NOMO-1 (cell line): Measurements from ENCODE around the gene CST9L.
"Not testable (repeated sequence)": the region's sequence is repeated elsewhere in the genome, so short reads cannot be mapped to it uniquely, and the experiment has no call there.

Experiments
- DNase-seq, 2 experiments: peaks; one replicate each; lab custom pipeline; 2025; ENCODE audit not compliant: unreplicated experiment in 2 of 2; lab: John Stamatoyannopoulos, UW

Gene CST9L

DNA sequence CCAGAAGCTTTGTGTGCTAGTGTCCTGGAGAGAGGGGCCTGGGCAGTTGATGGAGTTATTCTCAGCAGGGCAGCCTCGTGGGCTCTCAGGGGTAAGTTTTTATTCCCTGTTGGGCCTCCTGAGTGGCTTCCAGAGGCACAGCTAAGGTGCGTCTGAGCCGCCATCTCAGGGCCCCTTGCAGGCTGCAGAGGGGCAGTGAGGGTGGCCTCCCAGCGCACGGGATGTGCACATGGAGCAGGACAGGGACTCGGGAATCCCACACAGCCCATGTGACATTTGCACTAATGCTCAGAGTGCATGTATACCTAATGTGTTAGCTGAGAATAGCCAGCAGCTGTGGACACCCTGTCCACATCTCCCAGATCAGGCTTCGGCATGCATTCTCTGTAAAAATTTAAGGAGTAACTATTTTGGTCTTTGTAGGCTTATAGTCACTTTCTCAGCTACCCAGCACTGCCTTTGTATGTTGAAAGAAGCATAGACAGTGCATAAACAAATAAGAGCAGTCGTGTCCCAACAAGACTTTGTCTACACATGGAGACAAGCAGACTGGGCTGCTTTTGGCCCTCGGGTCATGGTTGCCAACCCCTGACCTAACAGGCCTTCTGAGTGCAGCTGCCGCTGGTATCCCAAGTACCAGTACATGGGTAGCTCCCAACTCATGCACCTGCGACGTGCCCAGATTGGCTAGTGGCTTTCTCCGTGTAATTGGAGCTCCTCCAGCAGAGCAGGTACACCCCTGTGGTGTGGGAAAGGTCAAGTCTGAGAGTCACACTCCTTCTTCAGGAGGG lies 18.6 kb upstream of the CST9L start:
- DNase-seq: no peak

DNA sequence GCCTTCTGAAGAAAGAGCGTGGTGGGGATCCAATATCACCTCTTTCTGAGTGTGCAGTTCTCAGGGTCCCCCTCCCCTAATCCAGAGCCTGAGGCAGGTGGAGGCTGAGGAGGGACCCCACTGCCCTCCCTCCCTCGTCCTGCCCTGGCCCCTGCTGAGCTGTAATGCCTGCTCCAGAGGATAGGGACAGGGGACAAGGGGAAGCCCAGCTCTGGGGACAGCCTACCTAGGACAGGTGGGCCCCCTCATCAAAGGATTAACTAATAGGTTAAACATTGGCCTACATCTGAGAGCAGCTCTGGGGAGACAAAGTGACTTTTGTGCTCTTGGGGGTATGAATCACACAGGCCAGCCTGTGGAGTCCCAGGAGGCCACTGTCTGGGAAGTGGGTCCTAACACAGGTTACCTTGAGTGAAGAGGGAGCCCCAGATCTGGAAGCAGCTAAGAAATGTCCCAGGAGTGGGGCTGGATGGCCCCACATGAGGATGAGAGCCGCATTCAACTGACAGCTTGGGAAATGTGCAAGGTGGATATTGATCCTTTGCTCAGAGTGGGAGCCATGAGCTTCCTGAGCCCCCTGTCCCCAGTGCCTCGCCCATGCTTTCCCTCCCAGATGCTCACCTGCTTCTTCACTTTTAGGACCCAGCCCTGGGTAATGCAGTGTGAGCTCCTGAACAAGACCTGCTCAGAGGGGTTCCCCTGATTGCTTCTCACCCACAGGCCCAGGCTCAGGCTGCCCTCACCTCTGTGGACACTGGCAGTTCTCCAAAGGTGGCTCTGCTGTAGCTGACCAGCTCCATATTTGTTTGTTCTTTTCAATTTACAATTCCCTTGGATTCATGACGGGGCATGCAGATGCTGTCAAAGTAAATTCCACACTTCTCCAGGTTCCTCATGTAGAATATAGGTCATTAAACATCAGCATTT lies 17.8 kb upstream of the CST9L start:
- no peak for DNase-seq

- no peak for DNase-seq
These were observed 17.1 kb upstream of the CST9L start for GRCh38 chr20:23585449-23585807.

DNA sequence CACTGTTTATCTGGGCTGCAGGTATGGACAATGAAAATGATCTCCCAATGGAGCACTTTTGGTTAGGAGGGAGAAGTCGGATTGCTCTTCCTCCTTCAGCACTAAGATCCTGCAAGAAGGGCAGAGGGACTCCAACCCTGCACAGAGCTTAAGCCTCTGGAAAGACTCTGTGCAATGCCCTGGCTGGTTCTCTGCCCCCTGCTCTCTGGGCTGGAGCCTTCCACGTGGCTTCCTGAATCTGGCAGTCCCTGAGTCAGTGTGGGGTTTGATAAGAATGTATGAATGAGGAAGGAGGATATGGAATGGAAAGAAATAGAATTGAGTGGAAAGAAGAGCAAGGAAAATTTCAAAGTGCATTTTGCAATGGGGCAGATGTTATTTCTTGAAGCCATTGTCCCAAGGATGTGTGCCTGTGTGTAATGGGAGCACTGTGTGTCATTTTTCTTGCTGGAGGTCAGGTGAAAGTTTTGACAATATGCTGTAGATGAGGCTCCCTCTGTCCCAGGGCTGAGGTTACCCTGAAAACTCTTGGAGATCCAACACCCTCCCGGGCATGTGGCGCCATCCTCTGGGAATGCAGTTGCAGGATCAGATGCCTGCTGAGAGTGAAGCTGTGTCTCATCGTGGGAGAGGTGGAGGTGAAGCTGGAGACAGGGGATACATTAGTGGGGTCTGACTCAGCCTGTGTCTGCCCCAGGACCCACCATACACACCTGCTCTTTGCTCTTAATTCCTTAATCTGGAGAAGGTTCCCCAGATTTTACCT lies 16.3 kb upstream of the CST9L start:
- DNase-seq: no peak

DNA sequence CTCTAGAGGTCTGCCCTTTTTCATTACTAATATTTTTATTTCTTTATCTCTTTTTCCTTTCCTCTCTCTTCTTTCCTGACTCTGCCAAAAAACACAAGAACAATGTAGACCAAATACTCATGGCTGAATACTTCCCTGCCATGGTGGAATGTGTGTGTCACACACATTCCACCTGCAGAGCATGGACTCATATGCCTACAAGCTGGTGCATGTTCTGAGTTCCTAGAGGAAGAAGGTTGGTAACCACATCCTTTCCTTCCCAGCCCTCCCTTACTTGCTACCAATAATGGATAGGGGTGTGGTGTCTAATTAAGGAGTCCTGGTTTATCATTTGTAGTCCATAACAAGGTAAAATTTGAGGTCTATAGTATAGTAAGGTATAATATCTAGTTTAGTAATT lies 15.2 kb upstream of the CST9L start:
- DNase-seq: no peak

DNA sequence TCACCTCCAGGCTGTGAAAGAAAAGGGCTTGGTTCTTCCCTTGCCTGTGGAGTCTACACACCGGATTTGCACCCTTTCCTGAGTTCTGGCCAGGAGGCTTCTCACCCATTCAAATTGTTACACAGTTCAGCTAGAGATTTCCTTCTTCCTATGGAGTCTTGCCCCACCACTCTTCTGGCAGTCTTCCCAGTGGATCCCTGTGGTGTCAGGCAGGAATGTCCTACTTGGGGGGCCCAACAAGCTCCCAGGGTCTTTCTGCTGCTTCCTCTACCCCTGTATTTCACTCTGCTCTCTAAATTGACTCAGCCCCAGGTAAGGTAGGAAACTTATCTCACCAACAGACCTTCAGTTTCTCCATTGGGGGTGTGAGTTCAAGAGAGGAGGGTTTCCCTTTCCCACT lies 14.0 kb upstream of the CST9L start:
- no peak for DNase-seq

DNA sequence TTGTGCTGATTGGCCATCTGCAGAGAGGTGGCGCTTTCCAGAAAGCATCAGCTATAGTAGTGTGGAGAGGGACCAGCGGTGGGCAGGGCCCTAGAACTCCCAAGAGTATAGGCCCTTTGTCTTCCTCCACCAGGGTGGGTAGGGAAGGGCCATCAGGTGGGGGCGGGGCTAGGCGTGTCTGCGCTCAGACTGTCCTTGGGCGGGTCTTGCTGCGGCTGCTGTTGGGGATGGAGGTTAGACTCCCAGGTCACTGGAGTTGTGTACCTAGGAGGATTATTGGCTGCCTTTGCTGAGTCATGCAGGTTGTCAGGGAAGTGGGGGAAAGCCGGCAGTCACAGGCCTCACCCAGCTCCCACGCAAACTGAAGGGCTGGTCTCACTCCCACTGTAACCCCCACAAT lies 13.5 kb upstream of the CST9L start:
- not testable (repeated sequence) for DNase-seq

GRCh38 chr20:23574977-23575376 lies 6.7 kb upstream of the CST9L start:
- no peak for DNase-seq

GRCh38 chr20:23570178-23570760 lies 2.0 kb upstream of the CST9L start:
- DNase-seq: no peak

GRCh38 chr20:23569570-23569969 lies 1.3 kb upstream of the CST9L start:
- DNase-seq: no peak

DNA sequence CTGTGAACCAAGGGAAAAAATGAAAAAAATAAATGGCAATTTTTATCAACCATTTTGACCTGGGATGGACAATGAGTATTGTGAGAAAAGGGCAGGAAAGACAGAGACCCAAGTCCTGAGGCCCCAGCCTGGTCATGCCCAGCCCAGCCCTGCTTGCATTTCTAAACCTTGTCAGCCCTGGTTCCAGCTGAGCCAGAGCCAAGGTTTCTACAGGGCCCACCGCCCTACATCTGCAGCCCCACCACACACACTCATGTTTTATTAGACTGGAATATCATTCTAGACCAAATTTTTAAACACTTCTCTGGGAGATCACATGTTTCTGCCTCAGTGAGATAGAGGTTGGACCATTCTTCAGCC lies 667 bp upstream of the CST9L start:
- DNase-seq: no peak

- DNase-seq: no peak
These were observed 1.9 kb downstream of the CST9L start for GRCh38 chr20:23566199-23566932.

- no peak for DNase-seq
These were observed 2.7 kb downstream of the CST9L start for GRCh38 chr20:23565503-23566045.

- DNase-seq: no peak
These were observed 3.4 kb downstream of the CST9L start for GRCh38 chr20:23564927-23565326.

GRCh38 chr20:23562721-23563342 lies 5.5 kb downstream of the CST9L start:
- no peak for DNase-seq

DNA sequence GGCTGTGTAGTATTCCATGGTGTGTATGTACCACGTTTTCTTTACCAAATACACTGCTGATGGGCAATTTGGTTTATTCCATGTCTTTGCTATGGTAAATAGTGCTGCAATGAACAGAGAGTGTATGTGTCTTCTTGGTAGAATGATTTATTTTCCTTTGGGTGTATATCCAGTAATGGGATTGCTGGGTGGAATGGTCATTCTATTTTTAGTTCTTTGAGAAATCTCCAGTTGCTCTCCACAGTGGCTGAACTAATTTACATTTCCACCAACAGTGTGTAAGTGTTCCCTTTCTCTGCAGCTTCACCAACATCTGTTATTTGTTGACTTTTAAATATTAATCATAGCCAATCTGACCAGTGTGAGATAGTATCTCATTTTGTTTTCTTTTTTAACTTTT lies 13.9 kb downstream of the CST9L start:
- DNase-seq: no peak

DNA sequence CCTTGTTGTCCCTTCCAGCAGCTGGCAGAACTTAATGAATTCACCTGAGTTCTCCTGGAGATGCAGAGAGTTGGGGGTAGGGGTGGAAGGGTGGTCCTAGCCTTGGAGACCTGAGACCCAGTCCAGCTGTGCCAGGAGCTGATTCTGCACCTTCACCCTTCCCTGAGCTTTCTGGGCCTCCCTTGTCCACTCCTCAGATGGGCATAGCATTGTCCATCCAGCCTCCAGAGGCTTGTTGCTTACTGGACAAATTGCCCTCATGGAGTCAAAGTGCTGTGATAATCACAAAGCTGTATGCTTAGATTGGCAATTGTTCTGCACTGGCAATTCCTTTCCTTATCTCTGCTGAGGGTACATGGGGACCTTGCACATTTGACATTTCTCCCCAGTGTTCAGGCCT lies 16.5 kb downstream of the CST9L start:
- no peak for DNase-seq

GRCh38 chr20:23551383-23551782 lies 16.9 kb downstream of the CST9L start:
- no peak for DNase-seq

- no peak for DNase-seq
These were observed 18.1 kb downstream of the CST9L start for GRCh38 chr20:23550227-23550626.

- no peak for DNase-seq
These were observed 19.9 kb downstream of the CST9L start for GRCh38 chr20:23548408-23548807.
